Neutrophil (primary cell): ENCODE data around the gene FNBP1.
A peak's percentile ranks its signal among the peaks of the same experiment; 100 is the strongest.

ENCODE experiments used
- H3K27ac ChIP-seq: fragments of 200-600 bp; sonication (generic); 2 replicates; pipeline ENCODE4 v1.5.1; 2016; ENCODE audit warnings: mild to moderate bottlenecking, moderate library complexity
- H3K27me3 ChIP-seq: fragments of 200-600 bp; sonication (generic); 2 replicates; pipeline ENCODE4 v1.6.0; 2016; ENCODE audit warnings: mild to moderate bottlenecking
- H3K36me3 ChIP-seq: fragments of 200-600 bp; sonication (generic); 2 replicates; pipeline ENCODE4 v1.5.1; 2017
- H3K4me1 ChIP-seq, 2 experiments: fragments of 200-600 bp in 1 of 2; sonication (generic) in 1 of 2; 1 replicate in 1 of 2; 2 replicates in 1 of 2; pipeline versions ENCODE4 v1.5.1 to v1.6.1; 2013 to 2016; ENCODE audit warnings: low read depth in 1 of 2, low read length in 1 of 2, mild to moderate bottlenecking in 1 of 2, moderate library complexity in 1 of 2; ENCODE audit not compliant: control insufficient read depth in 1 of 2, insufficient read depth in 1 of 2
- H3K4me3 ChIP-seq, 2 experiments: fragments of 200-600 bp in 1 of 2; sonication (generic) in 1 of 2; 1 replicate in 1 of 2; 2 replicates in 1 of 2; pipeline ENCODE4 v1.5.1; 2013 to 2016; ENCODE audit warnings: low read depth in 1 of 2, low read length in 1 of 2, mild to moderate bottlenecking in 1 of 2, moderate library complexity in 1 of 2
- H3K9me3 ChIP-seq: fragments of 200-600 bp; sonication (generic); 2 replicates; pipeline ENCODE4 v1.5.1; 2016
- CTCF ChIP-seq: fragments of 200-600 bp; sonication (generic); IDR thresholded peaks from 2 replicates; pipeline ENCODE4 v1.5.1; 2016; ENCODE audit warnings: antibody characterized with exemption

FNBP1 gene

GRCh38 chr9:129884220-129885017, 158.6 kb downstream of the FNBP1 start:
- H3K4me1 ChIP-seq, result peaks cover 55 to 60% of the 10 kb centered on the region in 2 experiments
- peak; percentile 38 for TF ChIP-seq CTCF
- H3K27ac ChIP-seq, result peak overlapping the region; percentile 99
- H3K36me3 ChIP-seq, result no peaks in the 10 kb centered on the region
- H3K4me3 ChIP-seq, result peak overlapping the region; percentile 62 to 70
- no peaks in the 10 kb centered on the region for H3K9me3 ChIP-seq
- H3K27me3 ChIP-seq, result no peaks in the 10 kb centered on the region

GRCh38 chr9:129881547-129882324, 161.3 kb downstream of the FNBP1 start:
- Histone ChIP-seq H3K4me3 (no peak overlapping the region), H3K9me3 (no peaks in the 10 kb centered on the region), H3K27ac (peak overlapping the region; percentile 29), H3K36me3 (no peaks in the 10 kb centered on the region), H3K4me1 (peaks cover 29 to 33% of the 10 kb centered on the region in 2 experiments), H3K27me3 (no peaks in the 10 kb centered on the region)
- no peak for TF ChIP-seq CTCF

DNA sequence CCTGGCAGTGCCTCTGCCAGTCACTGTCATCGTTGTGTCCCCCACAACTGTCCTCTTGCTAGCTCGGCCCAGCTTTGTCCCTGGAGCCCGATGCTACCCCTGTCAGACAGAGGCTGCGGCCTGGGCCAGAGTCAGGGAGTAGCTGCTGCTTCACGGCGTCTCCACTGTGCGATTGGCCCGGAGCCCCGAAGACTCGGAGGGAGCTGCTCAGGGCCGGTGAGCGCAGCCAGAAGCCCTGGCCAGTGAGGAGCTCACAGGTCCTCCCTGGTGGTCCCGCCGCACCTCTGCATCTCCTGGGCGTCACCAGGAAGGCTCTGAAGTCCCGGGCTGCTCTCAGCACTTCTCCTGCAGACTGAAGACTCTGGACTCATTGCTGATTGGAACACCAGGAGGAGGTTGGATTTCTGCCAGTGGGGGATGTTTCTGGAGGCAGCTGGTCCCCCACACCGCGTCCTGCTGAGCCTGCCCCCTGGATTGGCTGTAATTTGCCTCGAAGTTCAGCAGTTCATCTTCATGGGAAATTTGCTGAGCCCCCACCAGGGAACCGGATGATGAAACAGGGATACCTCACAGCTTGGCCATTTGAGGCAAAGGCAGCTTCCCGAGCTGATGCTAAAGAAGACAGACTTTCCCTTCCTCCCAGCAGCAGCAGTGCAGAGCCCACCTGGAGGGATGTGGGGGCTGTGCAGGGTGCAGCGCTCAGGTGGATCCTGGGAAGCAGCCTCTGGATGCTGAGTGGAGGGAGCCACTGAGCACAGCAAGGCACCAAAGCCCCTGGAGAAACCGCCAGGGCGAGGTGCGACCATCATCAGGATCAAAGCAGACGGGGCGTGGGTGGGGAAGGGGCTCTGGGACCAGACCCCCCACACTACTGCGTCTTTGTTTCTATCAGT, 162.1 kb downstream of the FNBP1 start:
- H3K36me3 ChIP-seq, result peaks cover 4% of the 10 kb centered on the region
- H3K27me3 ChIP-seq, result no peaks in the 10 kb centered on the region
- H3K4me1 ChIP-seq, result peaks cover 21 to 25% of the 10 kb centered on the region in 2 experiments
- TF ChIP-seq CTCF, result no peak
- H3K27ac ChIP-seq, result peak overlapping the region; percentile 8
- no peaks in the 10 kb centered on the region for H3K9me3 ChIP-seq
- H3K4me3 ChIP-seq, result no peak overlapping the region

GRCh38 chr9:129879991-129880653, 162.9 kb downstream of the FNBP1 start:
- peak overlapping the region; percentile 8 for H3K27ac ChIP-seq
- peaks cover 17% of the 10 kb centered on the region in 2 experiments for H3K4me1 ChIP-seq
- H3K36me3 ChIP-seq, result peaks cover 12% of the 10 kb centered on the region
- no peaks in the 10 kb centered on the region for H3K27me3 ChIP-seq
- TF ChIP-seq CTCF, result no peak
- H3K4me3 ChIP-seq, result no peak overlapping the region
- no peaks in the 10 kb centered on the region for H3K9me3 ChIP-seq
